SJCRH30 (cell line): ENCODE results near the gene TM4SF4. TPM values are rescaled to one million over a fixed set of nuclear protein-coding genes. Genes with fewer than 3 reads are reported as not detected.
"Not testable (repeated sequence)": the region's sequence is repeated elsewhere in the genome, so short reads cannot be mapped to it uniquely, and the experiment has no call there.

Experiments used
- DNase-seq, 2 experiments: peaks; one replicate each; pipeline ENCODE4 v3.0.0-alpha.2; 2015 to 2020
- H3K27ac ChIP-seq: fragments of 250-450 bp; sonication (Bioruptor Pico); 2 replicates; pipeline ENCODE4 v1.5.1; 2020; ENCODE audit warnings: mild to moderate bottlenecking, moderate library complexity
- H3K27me3 ChIP-seq: fragments of 250-450 bp; sonication (Bioruptor Pico); 2 replicates; pipeline ENCODE4 v1.5.1; 2020; ENCODE audit warnings: mild to moderate bottlenecking, moderate library complexity
- H3K36me3 ChIP-seq: fragments of 250-450 bp; sonication (Bioruptor Pico); 2 replicates; pipeline ENCODE4 v1.5.1; 2020; ENCODE audit warnings: mild to moderate bottlenecking, moderate library complexity
- H3K4me1 ChIP-seq: fragments of 250-450 bp; sonication (Bioruptor Pico); 2 replicates; pipeline ENCODE4 v1.5.1; 2020; ENCODE audit warnings: mild to moderate bottlenecking, moderate library complexity
- H3K4me3 ChIP-seq: fragments of 250-450 bp; sonication (Bioruptor Pico); 2 replicates; pipeline ENCODE4 v1.5.1; 2020; ENCODE audit warnings: mild to moderate bottlenecking, moderate library complexity
- H3K9me3 ChIP-seq: fragments of 250-450 bp; sonication (Bioruptor Pico); replicated peaks from 2 replicates; pipeline ENCODE4 v1.5.1; 2020; ENCODE audit warnings: mild to moderate bottlenecking, moderate library complexity
- total RNA-seq: library from RNA; depleted of rRNA; stranded (reverse); fragments of >200 nt; shearing (Covaris generic); gene quantifications from 2 replicates; pipeline ENCODE4 v1.2.3, GENCODE V29; 2014

TM4SF4 gene
- total RNA-seq, 1 experiment from 2014 or later: not detected

DNA sequence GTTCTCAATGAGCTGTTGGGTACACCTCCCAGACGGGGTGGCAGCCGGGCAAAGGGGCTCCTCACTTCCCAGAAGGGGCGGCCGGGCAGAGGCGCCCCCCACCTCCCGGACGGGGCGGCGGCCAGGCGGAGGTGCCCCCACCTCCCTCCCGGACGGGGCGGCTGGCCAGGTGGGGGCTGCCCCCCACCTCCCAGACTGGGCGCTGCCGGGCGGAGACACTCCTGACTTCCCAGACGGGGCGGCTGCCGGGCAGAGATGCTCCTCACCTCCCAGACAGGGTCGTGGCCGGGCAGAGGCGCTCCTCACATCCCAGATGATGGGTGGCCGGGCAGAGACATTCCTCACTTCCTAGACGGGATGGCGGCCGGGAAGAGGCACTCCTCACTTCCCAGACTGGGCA, 29.6 kb upstream of the TM4SF4 start:
- H3K9me3 ChIP-seq, H3K27me3 ChIP-seq, H3K4me3 ChIP-seq, H3K27ac ChIP-seq, H3K36me3 ChIP-seq, DNase-seq: not testable (repeated sequence)
- peaks cover 13% of the 10 kb centered on the region for H3K4me1 ChIP-seq

DNA sequence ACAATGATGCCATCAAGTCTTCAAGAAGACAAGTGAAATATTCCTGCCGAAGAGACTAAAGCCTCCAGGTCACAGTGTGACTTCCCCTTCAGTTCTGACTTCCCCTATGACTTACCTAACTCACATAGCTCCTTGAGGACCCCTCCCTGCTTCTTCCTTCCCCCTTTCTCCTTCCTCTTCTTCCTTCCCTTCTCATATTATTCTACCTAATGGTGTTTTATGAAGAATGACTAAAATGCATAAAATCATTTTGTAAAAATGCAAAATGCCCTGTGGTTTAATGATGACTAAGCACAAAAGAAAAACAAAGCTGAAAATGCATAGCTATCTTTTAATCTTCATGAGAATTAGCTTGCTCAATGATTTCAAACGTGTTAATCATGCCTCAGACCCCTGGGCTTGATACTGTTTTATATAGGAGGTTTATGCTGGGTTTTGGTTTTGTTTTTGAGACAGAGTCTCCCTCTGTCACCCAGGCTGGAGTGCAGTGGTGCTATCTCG, 26.1 kb upstream of the TM4SF4 start:
- H3K4me1 ChIP-seq: peaks cover 6% of the 10 kb centered on the region
- DNase-seq: no peak
- H3K36me3 ChIP-seq: no peaks in the 10 kb centered on the region
- H3K9me3 ChIP-seq: 0 out of 2 replicates have a peak, but pooled peaks cover 4% of the 10 kb centered on the region
- no peaks in the 10 kb centered on the region for H3K27me3 ChIP-seq
- no peak overlapping the region for H3K4me3 ChIP-seq
- no peak overlapping the region for H3K27ac ChIP-seq

DNA sequence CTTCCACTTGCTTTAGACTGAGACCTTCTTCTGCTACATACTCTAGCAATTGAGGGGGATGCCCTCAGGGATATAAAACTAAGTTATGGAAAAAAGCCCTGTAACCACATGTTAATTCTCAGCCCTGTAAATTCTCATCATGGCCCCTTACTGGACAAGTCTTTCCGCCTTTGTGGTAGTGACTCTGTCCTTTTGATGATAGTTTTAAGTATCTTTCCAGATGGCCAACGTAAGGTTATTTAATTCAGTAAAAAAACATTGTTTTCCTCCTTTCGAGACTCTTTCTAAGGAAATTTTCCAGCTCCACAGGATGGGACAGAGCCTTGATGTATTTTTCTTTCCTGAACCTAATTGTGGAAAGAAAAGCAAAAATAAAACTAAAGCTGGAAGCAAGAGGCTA, 25.3 kb upstream of the TM4SF4 start:
- H3K27ac ChIP-seq: no peak overlapping the region
- DNase-seq: no peak

DNA sequence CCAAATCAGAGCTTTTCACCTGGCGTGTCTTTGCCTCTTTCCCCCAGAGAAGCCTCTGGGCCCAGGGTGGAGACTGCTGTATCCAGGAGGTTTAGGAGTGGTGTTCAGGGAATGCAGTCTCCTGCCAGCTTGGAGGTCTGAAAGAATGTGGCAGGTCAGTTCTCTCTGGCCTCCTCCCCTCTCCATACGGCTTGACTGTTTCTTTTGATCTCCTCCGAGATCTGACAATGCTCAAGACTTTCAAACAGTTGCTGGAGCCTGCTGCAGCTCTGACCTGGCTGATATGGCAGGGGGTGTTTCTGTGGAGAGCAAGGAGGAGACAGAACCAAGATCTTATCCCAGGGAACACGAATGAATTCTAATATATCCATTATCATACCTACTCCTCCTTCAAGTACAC, 24.7 kb upstream of the TM4SF4 start:
- H3K27ac ChIP-seq: no peak overlapping the region
- no peak for DNase-seq
- no peaks in the 10 kb centered on the region for H3K36me3 ChIP-seq

More for the DNA sequence above, 25.3 kb upstream of the TM4SF4 start:
- H3K27me3 ChIP-seq: no peaks in the 10 kb centered on the region
- no peaks in the 10 kb centered on the region for H3K36me3 ChIP-seq
- H3K4me3 ChIP-seq: no peak overlapping the region
- no peaks in the 10 kb centered on the region for H3K4me1 ChIP-seq
- H3K9me3 ChIP-seq: 0 out of 2 replicates have a peak, but pooled peaks cover 4% of the 10 kb centered on the region

DNA sequence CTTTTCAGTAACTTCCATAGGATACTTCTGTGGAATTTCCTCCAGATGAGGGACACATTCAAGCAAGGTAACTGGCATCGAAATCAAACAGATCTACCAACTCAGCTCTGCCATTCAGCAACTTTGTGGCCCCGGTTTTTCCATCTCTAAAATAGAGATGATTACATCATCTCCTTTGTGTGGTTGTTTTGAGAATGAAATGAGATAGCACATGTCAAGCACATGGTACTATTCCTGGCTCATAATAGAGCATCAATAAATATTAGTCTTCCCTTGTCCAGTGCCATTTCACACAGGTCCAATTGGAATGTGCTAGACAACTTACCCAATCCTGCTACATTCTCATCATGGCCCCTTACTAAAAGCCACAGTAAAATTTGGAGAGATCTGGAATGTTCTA, 24.2 kb upstream of the TM4SF4 start:
- no peak for DNase-seq
- H3K27ac ChIP-seq: no peak overlapping the region
- no peaks in the 10 kb centered on the region for H3K36me3 ChIP-seq

More for the DNA sequence above, 24.7 kb upstream of the TM4SF4 start:
- Histone ChIP-seq H3K4me1 (no peaks in the 10 kb centered on the region), H3K4me3 (no peak overlapping the region), H3K9me3 (0 out of 2 replicates have a peak, but pooled peaks cover 4% of the 10 kb centered on the region), H3K27me3 (no peaks in the 10 kb centered on the region)

DNA sequence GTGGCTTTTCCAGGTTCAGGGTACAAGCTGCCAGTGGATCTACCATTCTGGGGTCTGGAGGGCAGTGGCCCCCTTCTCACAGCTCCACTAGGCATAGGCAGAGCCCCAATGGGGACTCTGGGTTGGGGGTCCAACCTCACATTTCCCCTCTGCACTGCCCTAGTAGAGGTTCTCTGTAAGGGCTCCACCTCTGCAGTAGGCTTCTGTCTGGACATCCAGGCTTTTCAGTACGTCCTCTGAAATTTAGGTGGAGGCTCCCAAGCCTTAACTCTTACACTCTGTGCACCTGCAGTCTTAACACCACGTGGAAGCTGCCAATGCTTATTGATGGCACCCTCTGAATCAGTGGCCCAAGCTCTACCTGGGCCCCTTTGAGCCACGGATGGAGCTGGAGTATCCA, 22.5 kb upstream of the TM4SF4 start:
- DNase-seq: no peak
- Histone ChIP-seq H3K4me1 (no peaks in the 10 kb centered on the region), H3K4me3 (no peak overlapping the region), H3K9me3 (0 out of 2 replicates have a peak, but pooled peaks cover 4% of the 10 kb centered on the region), H3K36me3 (no peaks in the 10 kb centered on the region), H3K27me3 (no peaks in the 10 kb centered on the region), H3K27ac (no peak overlapping the region)

More for the DNA sequence above, 24.2 kb upstream of the TM4SF4 start:
- no peaks in the 10 kb centered on the region for H3K27me3 ChIP-seq
- no peak overlapping the region for H3K4me3 ChIP-seq
- H3K9me3 ChIP-seq: 0 out of 2 replicates have a peak, but pooled peaks cover 4% of the 10 kb centered on the region
- H3K4me1 ChIP-seq: no peaks in the 10 kb centered on the region

DNA sequence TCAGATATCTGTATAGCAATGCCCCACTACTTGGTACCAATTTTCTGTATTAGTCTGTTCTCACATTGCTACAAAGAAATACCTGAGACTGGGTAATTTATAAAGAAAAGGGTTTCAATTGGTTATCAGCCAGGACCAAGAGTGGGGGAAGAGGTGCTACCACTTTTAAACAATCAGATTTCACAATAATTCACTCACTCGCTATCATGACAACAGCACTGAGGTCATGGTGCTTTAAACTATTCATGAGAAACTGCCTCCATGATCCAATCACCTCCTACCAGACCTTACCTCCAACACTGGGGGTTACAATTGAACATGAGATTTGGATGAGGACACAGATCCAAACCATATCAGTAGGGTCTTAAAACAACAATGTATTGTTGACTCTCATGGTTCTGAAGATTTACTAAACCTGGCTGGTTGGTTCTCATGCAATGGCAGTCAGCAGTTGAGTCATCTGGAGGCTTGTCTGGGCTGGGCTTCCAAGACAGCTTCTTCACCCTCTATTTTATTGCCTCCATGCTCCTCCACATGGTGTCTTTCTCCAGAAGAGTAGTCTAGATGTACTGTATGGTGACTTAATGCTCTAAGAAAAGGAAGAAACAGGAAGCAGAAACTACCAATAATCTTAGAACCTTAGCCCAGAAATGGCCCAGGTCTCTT, 21.2 kb upstream of the TM4SF4 start:
- Histone ChIP-seq H3K36me3 (no peaks in the 10 kb centered on the region), H3K9me3 (0 out of 2 replicates have a peak, but pooled peaks cover 4% of the 10 kb centered on the region), H3K27ac (no peak overlapping the region), H3K4me1 (no peaks in the 10 kb centered on the region), H3K27me3 (no peaks in the 10 kb centered on the region), H3K4me3 (no peak overlapping the region)
- no peak for DNase-seq

DNA sequence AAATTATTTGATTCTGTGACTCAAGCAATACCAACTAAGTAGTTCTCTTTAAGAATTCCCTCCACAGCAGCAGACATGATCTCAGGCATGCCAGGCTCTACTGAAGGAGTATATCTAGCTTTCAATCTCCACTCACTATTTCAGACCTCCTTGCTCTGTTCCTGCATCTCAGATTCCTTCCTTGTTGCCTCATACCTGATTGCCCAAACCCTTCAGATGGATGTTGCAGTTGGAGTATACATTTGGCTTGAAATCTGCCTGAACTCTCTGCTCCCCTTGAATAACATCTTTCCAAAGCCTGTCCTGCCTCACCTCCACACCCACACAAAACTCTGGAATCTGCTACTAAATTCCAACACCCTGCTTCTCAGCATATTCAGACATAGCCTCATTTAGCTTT, 19.8 kb upstream of the TM4SF4 start:
- DNase-seq: no peak
- H3K4me1 ChIP-seq: no peaks in the 10 kb centered on the region
- H3K4me3 ChIP-seq: no peak overlapping the region
- no peak overlapping the region for H3K27ac ChIP-seq
- no peaks in the 10 kb centered on the region for H3K27me3 ChIP-seq
- no peaks in the 10 kb centered on the region for H3K36me3 ChIP-seq
- 0 out of 2 replicates have a peak, but pooled peaks cover 4% of the 10 kb centered on the region for H3K9me3 ChIP-seq

DNA sequence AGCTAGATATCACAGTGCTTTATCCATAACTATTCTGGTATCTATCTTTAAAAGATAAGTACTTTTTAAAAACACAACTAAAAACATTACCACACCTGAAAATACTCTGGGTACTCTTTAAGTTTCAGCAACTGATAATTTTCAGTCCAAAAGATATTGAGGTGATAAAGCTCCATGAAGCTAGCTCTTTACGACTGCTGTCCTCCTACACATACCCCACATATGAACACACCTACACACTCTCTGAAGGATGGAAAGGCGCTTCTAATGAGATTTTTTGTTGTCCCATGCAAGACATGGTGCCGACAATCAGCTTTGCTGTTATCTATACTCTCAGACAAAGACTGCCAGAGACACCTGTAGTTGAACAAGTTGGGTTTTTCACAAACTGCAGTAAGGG, 19.1 kb upstream of the TM4SF4 start:
- DNase-seq: no peak
- Histone ChIP-seq H3K4me3 (no peak overlapping the region), H3K36me3 (no peaks in the 10 kb centered on the region), H3K9me3 (0 out of 2 replicates have a peak, but pooled peaks cover 3% of the 10 kb centered on the region), H3K27me3 (no peaks in the 10 kb centered on the region), H3K4me1 (no peaks in the 10 kb centered on the region), H3K27ac (no peak overlapping the region)

DNA sequence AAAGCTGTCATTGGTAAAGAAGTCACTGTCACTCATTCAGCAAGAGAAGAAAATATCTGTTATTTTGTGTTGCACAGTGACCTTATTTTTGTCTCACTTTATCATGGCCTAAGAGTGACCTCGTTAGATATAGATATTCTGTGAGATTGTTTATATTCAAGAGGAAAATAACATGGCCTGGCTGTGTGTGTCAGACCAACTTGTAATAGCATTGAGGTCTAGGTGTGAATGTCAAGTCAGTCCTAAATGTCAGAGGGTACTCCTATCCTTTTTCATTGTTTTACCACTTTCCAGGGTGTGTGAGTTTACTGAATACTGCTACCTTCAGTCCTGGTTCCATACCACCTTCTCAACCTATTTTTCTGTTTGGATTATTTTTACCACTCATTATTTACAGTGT, 18.5 kb upstream of the TM4SF4 start:
- no peaks in the 10 kb centered on the region for H3K9me3 ChIP-seq
- H3K27ac ChIP-seq: no peak overlapping the region
- H3K36me3 ChIP-seq: no peaks in the 10 kb centered on the region
- no peaks in the 10 kb centered on the region for H3K4me1 ChIP-seq
- H3K4me3 ChIP-seq: no peak overlapping the region
- no peaks in the 10 kb centered on the region for H3K27me3 ChIP-seq
- no peak for DNase-seq

DNA sequence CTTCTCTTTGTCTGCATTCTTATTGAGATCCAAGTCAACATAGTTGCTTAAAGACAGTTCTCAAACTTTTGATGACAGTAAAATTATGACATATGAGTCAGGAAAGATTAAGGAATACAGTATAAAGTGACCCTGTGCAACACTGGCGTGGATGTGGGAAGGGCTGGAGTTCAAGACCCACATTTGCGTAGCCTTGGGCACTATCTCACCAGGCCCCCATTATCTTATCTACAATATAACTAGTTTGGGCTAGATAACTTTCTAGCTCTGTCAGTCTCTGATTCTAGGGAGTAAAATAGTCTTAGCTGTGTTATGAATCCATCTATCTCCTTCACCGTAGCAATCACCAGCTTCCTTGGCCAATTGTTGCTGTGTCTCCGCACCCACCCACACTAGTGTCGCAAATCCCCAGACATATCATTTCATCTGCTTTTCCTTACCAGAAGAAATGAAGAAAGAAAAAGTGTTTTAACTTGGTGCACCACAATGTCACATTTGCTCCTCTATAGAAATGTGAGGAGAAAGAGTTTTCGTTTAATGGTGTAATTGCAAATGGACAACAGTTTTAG, 14.9 kb upstream of the TM4SF4 start:
- DNase-seq: no peak
- Histone ChIP-seq H3K4me1 (no peaks in the 10 kb centered on the region; the same call in 1 of the 2 replicates), H3K36me3 (no peaks in the 10 kb centered on the region), H3K4me3 (no peak overlapping the region), H3K27me3 (no peaks in the 10 kb centered on the region), H3K9me3 (no peaks in the 10 kb centered on the region), H3K27ac (no peak overlapping the region)

DNA sequence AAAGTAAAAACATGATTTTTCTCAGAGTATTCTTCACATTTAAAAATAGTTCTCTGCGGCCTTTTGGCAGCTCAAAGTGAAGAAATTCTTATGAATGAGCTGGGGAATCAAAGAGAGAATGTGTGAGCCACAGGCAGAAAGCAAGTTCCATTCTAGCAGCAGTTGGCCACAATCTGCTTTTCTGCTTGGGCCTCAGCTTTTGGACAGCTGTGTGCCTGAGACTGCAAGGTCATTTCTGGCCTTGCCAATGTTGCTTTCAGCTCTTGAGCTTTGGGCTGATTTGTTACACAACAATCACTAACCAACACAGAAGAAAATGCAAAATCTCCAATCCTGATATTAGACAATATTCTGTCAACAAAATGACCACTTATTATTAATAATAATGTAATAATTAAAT, 14.4 kb upstream of the TM4SF4 start:
- no peak overlapping the region for H3K27ac ChIP-seq
- H3K27me3 ChIP-seq: no peaks in the 10 kb centered on the region
- H3K36me3 ChIP-seq: no peaks in the 10 kb centered on the region
- no peaks in the 10 kb centered on the region for H3K9me3 ChIP-seq
- no peaks in the 10 kb centered on the region; the same call in 1 of the 2 replicates for H3K4me1 ChIP-seq
- no peak for DNase-seq
- H3K4me3 ChIP-seq: no peak overlapping the region

DNA sequence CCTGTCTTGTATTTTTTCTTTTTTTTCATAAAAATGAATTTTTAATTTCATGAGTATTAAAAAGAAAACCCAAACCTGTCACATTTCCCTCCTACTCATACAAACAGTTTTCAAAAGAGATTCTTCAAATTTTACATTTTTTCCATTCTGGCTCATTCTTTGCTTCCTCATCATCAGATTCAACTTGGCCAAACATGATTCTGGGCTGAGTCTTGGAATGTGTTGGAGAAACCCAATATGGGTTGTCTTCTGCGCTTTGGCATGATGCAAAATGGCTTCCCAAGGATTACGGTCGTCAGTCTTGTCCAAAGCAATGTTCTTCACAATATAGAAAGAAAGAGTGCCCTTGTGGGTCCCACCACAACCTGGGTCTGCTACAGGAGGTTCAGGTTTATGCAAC, 12.4 kb upstream of the TM4SF4 start:
- no peak for DNase-seq
- Histone ChIP-seq H3K9me3 (no peaks in the 10 kb centered on the region), H3K4me1 (no peaks in the 10 kb centered on the region; the same call in 1 of the 2 replicates), H3K36me3 (no peaks in the 10 kb centered on the region), H3K27me3 (no peaks in the 10 kb centered on the region), H3K27ac (no peak overlapping the region), H3K4me3 (no peak overlapping the region)

DNA sequence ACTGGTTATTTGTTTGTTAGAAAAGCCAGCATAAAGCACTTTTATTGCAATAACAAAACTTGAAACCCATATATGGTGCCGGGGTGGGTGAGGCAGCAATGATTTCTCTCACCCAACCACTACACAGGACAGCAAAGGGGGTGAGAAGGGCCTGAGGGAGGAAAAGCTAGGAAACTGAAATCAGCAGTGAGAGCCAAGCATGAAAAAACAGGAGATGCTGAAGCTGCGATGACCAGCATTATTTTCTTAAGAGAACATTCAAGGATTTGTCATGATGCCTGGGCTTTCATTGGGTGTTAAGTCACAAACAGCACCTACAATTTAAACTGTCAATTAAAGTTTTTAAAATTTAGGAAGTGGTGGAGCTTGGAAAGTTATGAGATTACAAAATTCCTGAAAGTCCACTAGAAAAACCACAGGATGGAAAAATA, 11.9 kb upstream of the TM4SF4 start:
- H3K27ac ChIP-seq: no peak overlapping the region
- H3K4me1 ChIP-seq: no peaks in the 10 kb centered on the region; the same call in 1 of the 2 replicates

DNA sequence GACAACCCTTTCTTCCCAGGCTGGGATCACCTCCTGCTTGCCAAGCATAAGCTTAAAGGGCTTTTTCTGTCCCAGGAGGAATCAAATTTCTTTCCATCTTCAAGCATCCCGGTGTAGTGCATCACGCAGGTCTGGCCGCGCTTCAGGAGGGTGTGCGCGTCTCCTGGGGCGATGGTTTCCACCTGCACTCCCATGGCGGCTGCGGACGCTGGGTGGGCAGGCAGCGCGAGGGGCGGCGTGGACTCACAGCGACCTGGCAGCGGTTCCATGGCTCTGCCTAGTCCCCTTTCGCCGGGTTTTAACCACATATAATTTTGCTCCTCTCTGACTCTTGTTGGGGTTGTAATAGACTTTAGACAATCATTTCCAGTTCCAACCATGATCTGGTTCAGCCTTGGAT, 10.6 kb upstream of the TM4SF4 start:
- Histone ChIP-seq H3K9me3 (no peaks in the 10 kb centered on the region), H3K4me1 (peaks cover 4% of the 10 kb centered on the region; the same call in 1 of the 2 replicates), H3K36me3 (no peaks in the 10 kb centered on the region), H3K27me3 (no peaks in the 10 kb centered on the region), H3K27ac (no peak overlapping the region), H3K4me3 (no peak overlapping the region)
- DNase-seq: no peak

More for the DNA sequence above, 11.9 kb upstream of the TM4SF4 start:
- H3K27me3 ChIP-seq: no peaks in the 10 kb centered on the region
- H3K36me3 ChIP-seq: no peaks in the 10 kb centered on the region
- no peaks in the 10 kb centered on the region for H3K9me3 ChIP-seq
- no peak for DNase-seq
- H3K4me3 ChIP-seq: no peak overlapping the region
